DOHH2 (cell line): ENCODE results near the gene CBLN3.

ENCODE experiments used
- H3F3A ChIP-seq: fragments of 200-600 bp; sonication (generic), shearing (Covaris generic); 2 replicates; pipeline ENCODE4 v1.6.0; 2016; ENCODE audit warnings: antibody characterized with exemption, mild to moderate bottlenecking; ENCODE audit not compliant: control insufficient read depth, insufficient read depth
- H3K27ac ChIP-seq: fragments of 200-600 bp; sonication (generic); 2 replicates; pipeline ENCODE4 v1.5.1; 2014; ENCODE audit warnings: low read depth, mild to moderate bottlenecking, low read length, moderate library complexity
- H3K27me3 ChIP-seq: fragments of 200-600 bp; sonication (generic); 2 replicates; pipeline ENCODE4 v1.6.1; 2014; ENCODE audit warnings: mild to moderate bottlenecking, low read length, mixed read lengths; ENCODE audit not compliant: control insufficient read depth
- H3K36me3 ChIP-seq: fragments of 200-600 bp; sonication (generic); 2 replicates; pipeline ENCODE4 v1.6.1; 2014; ENCODE audit warnings: mild to moderate bottlenecking, low read length, moderate library complexity, mixed read lengths; ENCODE audit not compliant: control insufficient read depth
- H3K4me1 ChIP-seq: fragments of 200-600 bp; sonication (generic); 2 replicates; pipeline ENCODE4 v1.6.1; 2014; ENCODE audit warnings: mild to moderate bottlenecking, low read length, mixed read lengths; ENCODE audit not compliant: control insufficient read depth
- H3K4me2 ChIP-seq: fragments of 200-600 bp; sonication (generic); 2 replicates; pipeline ENCODE4 v1.6.0; 2014; ENCODE audit warnings: mild to moderate bottlenecking, low read length, moderate library complexity
- H3K4me3 ChIP-seq: fragments of 200-600 bp; sonication (generic); 2 replicates; pipeline ENCODE4 v1.5.1; 2014; ENCODE audit warnings: mild to moderate bottlenecking, low read length, mixed read lengths
- H3K79me2 ChIP-seq: fragments of 200-600 bp; sonication (generic); 2 replicates; pipeline ENCODE4 v1.6.1; 2014; ENCODE audit warnings: mild to moderate bottlenecking, low read length, mixed read lengths; ENCODE audit not compliant: control insufficient read depth
- H3K9me2 ChIP-seq: fragments of 200-600 bp; sonication (generic); replicated peaks from 2 replicates; pipeline ENCODE4 v1.6.1; 2014; ENCODE audit warnings: mild to moderate bottlenecking, low read length, mixed read lengths; ENCODE audit not compliant: control insufficient read depth
- H3K9me3 ChIP-seq: fragments of 200-600 bp; sonication (generic); 2 replicates; pipeline ENCODE4 v1.6.1; 2014; ENCODE audit warnings: antibody characterized with exemption, low read length, mixed read lengths; ENCODE audit not compliant: control insufficient read depth, insufficient read depth
- H4K20me1 ChIP-seq: fragments of 200-600 bp; sonication (generic); 2 replicates; pipeline ENCODE4 v1.6.0; 2014; ENCODE audit warnings: low read depth, mild to moderate bottlenecking, antibody characterized with exemption, low read length, moderate library complexity; ENCODE audit not compliant: control insufficient read depth, insufficient read depth
- CTCF ChIP-seq: fragments of 200-600 bp; sonication (generic); IDR thresholded peaks from one replicate; pipeline ENCODE4 v1.5.1; 2014; ENCODE audit warnings: antibody characterized with exemption, mild to moderate bottlenecking, low read depth, low read length; ENCODE audit not compliant: poor library complexity, severe bottlenecking
- EZH2phosphoT487 ChIP-seq: fragments of 200-600 bp; sonication (generic); IDR thresholded peaks from 2 replicates; pipeline ENCODE4 v1.6.1; 2017; ENCODE audit warnings: borderline replicate concordance, mild to moderate bottlenecking, antibody characterized with exemption, low read length, moderate library complexity, mixed read lengths

Gene CBLN3

GRCh38 chr14:24440606-24441399 is 11.3 kb upstream of the CBLN3 start:
- Histone ChIP-seq H3K4me3 (peak overlapping the region; percentile 99), H3K4me1 (peaks cover 46% of the 10 kb centered on the region), H3F3A (peaks cover 3% of the 10 kb centered on the region; the same call in 1 of the 2 replicates), H3K27me3 (no peaks in the 10 kb centered on the region), H3K4me2 (peak overlapping the region; percentile 89), H4K20me1 (no peaks in the 10 kb centered on the region), H3K79me2 (peaks cover 34% of the 10 kb centered on the region), H3K36me3 (peaks cover 60% of the 10 kb centered on the region), H3K9me3 (no peaks in the 10 kb centered on the region), H3K27ac (no peak overlapping the region), H3K9me2 (no peaks in the 10 kb centered on the region)
- TF ChIP-seq CTCF = no peak
- no peak for TF ChIP-seq EZH2phosphoT487

DNA sequence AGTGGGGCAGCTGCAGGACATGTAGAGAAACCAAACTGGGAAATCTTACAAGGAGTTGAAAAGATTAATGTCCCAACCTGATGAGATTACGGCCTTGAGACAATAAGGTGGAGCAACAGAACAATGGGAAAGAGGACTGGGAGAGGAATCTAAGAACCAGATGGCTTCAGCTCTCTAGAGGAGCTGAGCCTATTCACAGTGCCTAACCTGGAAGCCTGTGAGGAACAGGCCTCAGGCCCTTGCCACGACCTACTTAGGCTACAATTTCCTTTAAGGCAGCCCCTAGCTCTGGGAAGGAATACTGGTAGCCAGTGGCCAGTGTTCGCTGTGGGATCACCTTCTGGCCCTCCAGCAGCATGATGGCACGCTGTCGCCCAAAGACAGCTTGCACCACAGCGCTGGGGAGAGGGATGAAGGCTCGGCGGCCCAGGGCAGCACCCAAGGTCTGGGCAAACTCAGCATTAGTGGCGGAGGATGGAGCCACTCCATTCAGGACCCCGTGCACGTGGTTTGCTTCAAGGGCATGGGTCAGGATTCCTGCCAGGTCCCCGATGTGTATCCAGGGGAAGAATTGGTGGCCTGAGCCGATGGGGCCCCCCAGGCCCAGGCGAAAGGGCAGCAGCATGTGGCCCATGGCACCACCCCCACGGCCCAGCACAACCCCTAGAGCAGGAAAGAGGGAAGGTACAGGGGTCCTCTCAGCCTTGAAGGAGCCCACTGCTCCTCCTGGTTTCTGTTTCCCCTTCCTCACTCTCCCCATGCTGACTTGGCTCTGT is 10.6 kb upstream of the CBLN3 start:
- Histone ChIP-seq H4K20me1 (no peaks in the 10 kb centered on the region), H3K9me3 (no peaks in the 10 kb centered on the region), H3K27ac (no peak overlapping the region), H3K9me2 (no peaks in the 10 kb centered on the region), H3K4me1 (peaks cover 47% of the 10 kb centered on the region), H3F3A (peaks cover 3% of the 10 kb centered on the region; the same call in 1 of the 2 replicates), H3K4me3 (no peak overlapping the region), H3K27me3 (no peaks in the 10 kb centered on the region), H3K79me2 (peaks cover 34% of the 10 kb centered on the region), H3K36me3 (peaks cover 60% of the 10 kb centered on the region), H3K4me2 (0 out of 2 replicates have a peak overlapping the region, but pooled peaks have one; percentile 89)
- no peak for TF ChIP-seq EZH2phosphoT487
- no peak for TF ChIP-seq CTCF

DNA sequence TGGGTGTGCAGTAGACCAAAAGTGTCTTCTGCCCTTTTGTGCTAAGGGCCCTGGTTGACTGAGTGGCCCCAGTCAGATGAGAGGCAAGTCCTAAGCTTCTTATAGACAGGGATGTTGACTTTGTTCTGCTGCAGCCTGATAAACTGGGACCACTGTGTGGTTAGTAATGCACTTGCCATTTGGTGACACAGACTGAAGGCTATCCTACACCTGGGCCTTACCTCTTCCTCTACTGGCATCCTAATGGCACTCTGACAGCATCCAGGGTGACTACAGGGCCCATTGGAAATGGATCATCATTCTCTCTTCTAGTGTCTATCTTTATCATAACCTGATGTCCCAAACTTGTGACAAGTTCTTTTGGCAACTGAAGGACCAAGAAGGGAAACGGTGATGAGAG is 9.8 kb upstream of the CBLN3 start:
- Histone ChIP-seq H3F3A (peaks cover 3% of the 10 kb centered on the region; the same call in 1 of the 2 replicates), H3K4me1 (peaks cover 47% of the 10 kb centered on the region), H4K20me1 (no peaks in the 10 kb centered on the region), H3K4me2 (no peak overlapping the region), H3K27ac (no peak overlapping the region), H3K9me3 (no peaks in the 10 kb centered on the region), H3K9me2 (no peaks in the 10 kb centered on the region), H3K36me3 (peaks cover 60% of the 10 kb centered on the region), H3K79me2 (peaks cover 34% of the 10 kb centered on the region), H3K4me3 (no peak overlapping the region), H3K27me3 (no peaks in the 10 kb centered on the region)
- TF ChIP-seq CTCF = no peak
- no peak for TF ChIP-seq EZH2phosphoT487
